ENCODE measurements around the gene RNF166.

DNA sequence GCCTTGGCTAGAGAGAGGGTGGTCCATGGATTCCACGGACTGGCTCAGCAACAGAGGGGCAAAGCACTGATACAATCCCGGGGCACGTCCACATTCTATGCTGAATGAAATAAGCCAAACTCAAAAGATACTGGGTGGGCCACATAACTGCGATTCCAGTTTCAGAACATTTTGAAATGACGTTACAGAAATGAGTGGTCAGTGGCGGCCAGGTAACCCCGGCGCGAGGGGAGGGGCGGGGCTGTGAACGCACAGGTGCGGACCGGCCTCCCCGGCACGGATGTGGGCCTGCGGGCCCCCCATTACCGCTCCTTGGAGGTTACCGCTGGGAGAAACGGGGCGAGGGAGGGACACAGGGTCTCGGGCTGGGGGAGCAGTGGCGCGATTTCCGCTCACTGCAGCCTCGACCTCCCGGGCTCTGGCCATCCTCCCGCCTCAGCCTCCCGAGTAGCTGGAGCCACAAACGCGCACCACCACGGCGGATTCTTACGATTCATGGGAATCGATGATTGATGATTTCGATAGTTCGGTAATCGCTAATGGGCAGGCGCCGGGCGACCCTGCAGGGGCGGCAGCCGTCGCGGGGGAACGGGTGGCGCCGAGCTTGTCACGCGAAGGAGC lies 43.9 kb downstream of the RNF166 start:
- no peak for TF ChIP-seq CTCF (IDR thresholded peaks at IDR 0.05 in 4 of 5, conservative IDR thresholded peaks at IDR 0.05 in 1 of 5)
- no peak for TF ChIP-seq POLR2A (IDR thresholded peaks at IDR 0.05)
